Activated CD8-positive, alpha-beta memory T cell treated with anti-CD3 and anti-CD28 coated beads, Interleukin-2, amount 10 ng/mL, durations not matched to agents 7 days and 5 days (primary cell): ENCODE results near the gene CENPK. TPM values are rescaled to one million over a fixed set of nuclear protein-coding genes. Genes with fewer than 3 reads are reported as not detected.
"Not testable (repeated sequence)": the region's sequence is repeated elsewhere in the genome, so short reads cannot be mapped to it uniquely, and the experiment has no call there.

Experiments used
- ATAC-seq: fragments of 150-1000 bp; cut with Tn5 transposase; one replicate; pipeline ENCODE4 v1.10.0; 2021; ENCODE audit warnings: moderate library complexity
- CTCF ChIA-PET: fragments of 350-600 bp; sonication (Branson Sonifier 250); formaldehyde crosslinking; loops from one replicate; lab custom pipeline; 2021; ENCODE audit warnings: antibody characterized with exemption; lab: Charles Lee
- DNase-seq: peaks from one replicate; pipeline ENCODE4 v3.0.0-alpha.2; 2020
- H3K27ac Mint-ChIP-seq: one replicate; pipeline ENCODE4 v1.8.0; 2021; ENCODE audit warnings: mild to moderate bottlenecking, mixed read lengths
- H3K27me3 Mint-ChIP-seq: one replicate; pipeline ENCODE4 v1.8.0; 2021; ENCODE audit warnings: mixed read lengths
- H3K36me3 Mint-ChIP-seq: one replicate; pipeline ENCODE4 v1.8.0; 2021; ENCODE audit warnings: mild to moderate bottlenecking, mixed read lengths
- H3K4me1 Mint-ChIP-seq: one replicate; pipeline ENCODE4 v1.8.0; 2021; ENCODE audit warnings: mixed read lengths
- H3K4me3 Mint-ChIP-seq: one replicate; pipeline ENCODE4 v1.8.0; 2021; ENCODE audit warnings: mild to moderate bottlenecking, moderate library complexity, mixed read lengths
- H3K9me3 Mint-ChIP-seq: one replicate; pipeline ENCODE4 v1.8.0; 2022; ENCODE audit warnings: low read depth, mixed read lengths
- total RNA-seq, 2 experiments: library from RNA; stranded (reverse); gene quantifications; one replicate each; pipeline ENCODE4 v1.2.3, GENCODE V29; 2021

The CENPK gene, protein sequence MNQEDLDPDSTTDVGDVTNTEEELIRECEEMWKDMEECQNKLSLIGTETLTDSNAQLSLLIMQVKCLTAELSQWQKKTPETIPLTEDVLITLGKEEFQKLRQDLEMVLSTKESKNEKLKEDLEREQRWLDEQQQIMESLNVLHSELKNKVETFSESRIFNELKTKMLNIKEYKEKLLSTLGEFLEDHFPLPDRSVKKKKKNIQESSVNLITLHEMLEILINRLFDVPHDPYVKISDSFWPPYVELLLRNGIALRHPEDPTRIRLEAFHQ
- 100 to 1,000 TPM in 1 of 2 experiments, 10 to 100 TPM in 1; 94.6 to 107 TPM for total RNA-seq

DNA sequence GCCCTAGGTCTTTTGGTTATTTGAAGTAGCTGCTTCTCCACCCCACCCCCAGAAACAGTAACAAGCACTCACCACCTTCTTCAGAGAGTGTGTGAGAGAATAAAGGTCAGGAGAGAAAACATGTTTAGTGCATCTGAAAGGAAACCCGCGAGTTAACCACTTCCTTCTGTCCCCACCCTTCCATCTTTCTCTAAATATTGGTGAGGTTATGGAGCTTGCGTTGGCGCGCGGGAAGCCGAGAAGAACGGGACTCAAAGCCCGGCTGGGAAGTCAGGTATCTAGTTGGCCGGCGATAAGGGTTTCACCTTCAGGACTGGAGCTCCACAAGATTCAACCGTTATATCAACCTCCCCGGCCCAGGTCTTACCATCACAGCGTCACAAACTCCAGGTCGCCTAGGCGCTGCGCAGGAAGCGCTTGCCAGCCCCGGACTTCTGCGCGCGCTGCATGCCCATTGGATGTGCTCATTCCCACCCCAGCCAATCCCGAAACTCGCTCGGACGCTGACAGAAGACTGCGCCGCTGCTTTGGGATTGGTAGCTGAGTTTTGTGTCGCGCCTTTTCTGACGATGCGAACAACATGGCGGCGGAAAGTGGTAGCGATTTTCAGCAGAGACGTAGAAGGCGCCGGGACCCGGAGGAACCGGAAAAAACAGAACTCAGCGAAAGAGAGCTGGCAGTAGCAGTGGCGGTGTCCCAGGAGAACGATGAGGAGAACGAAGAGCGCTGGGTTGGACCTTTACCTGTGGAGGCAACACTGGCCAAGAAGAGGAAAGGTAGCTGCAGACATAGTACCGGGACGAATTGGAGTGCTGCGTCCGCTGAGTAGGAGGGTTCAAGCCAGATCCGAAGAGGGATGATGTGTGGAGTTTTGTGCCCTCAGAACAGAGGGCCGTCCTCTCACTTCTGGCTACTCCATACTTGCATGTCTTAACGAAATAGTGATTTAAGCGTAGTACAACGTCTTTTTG lies at the start of gene CENPK, which contains the start of gene PPWD1:
Gene CENPK (minus strand): TSS at position 438 of the 971 bp plus-strand sequence. CDS start 8,261 bp downstream, outside the sequence.
Gene PPWD1 (plus strand): TSS at position 566 of the 971 bp plus-strand sequence. CDS start 15 bp downstream, at position 581.
- H3K27ac Mint-ChIP-seq: peak within 1 kb of the TSS; percentile 99
- peaks cover 60% of the 10 kb centered on the region for H3K4me1 Mint-ChIP-seq
- DNase-seq: peak; percentile 98
- no peaks in the 10 kb centered on the region for H3K27me3 Mint-ChIP-seq
- no peaks in the 10 kb centered on the region for H3K9me3 Mint-ChIP-seq
- peaks cover 37% of the 10 kb centered on the region for H3K36me3 Mint-ChIP-seq
- H3K4me3 Mint-ChIP-seq: peak within 1 kb of the TSS; percentile 97
- CTCF ChIA-PET: interaction anchor here (0.9 to 2.1 kb wide), 6 partner anchors 11 to 80 kb away, joined by 3 to 8 read pairs (median 4); partner anchors contain the start of genes SHLD3 and TRAPPC13
- peak; percentile 99 for ATAC-seq

DNA sequence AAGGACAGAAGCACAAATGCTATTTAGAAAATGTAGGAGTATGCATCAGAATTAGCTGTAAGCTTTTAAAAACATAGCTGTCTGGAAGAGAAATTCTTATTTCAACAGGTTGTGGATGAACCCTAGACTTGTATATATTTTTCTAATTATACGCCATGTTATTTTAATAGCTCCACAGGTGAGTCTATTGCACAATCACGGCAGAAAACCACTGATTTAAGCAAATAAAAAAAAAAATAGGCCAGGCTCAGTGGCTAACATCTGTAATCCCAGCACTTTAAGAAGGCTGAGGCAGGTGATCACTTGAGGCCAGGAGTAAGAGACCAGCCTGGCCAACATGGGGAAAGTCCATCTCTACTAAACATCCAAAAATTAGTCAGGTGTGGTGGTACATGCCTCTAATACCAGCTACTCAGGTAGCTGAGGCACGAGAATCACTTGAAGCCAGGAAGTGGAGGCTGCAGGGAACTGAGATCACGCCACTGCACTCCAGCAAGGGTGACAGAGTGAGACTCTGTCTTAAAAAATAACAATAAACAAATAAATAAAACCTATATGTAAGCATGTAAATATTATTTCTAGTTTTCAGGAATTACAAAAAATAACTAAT lies 49.4 kb upstream of the CENPK start:
- Mint-ChIP-seq H3K9me3 (no peaks in the 10 kb centered on the region), H3K36me3 (peaks cover 40% of the 10 kb centered on the region), H3K4me1 (no peaks in the 10 kb centered on the region), H3K4me3 (no peak overlapping the region), H3K27me3 (no peaks in the 10 kb centered on the region), H3K27ac (no peak overlapping the region)
- ATAC-seq (no peak), DNase-seq (no peak)
- CTCF ChIA-PET: interaction anchor here (2.1 kb wide), 1 partner anchor 11 kb away, joined by 9 read pairs; the partner anchor contains the start of gene TRIM23

DNA sequence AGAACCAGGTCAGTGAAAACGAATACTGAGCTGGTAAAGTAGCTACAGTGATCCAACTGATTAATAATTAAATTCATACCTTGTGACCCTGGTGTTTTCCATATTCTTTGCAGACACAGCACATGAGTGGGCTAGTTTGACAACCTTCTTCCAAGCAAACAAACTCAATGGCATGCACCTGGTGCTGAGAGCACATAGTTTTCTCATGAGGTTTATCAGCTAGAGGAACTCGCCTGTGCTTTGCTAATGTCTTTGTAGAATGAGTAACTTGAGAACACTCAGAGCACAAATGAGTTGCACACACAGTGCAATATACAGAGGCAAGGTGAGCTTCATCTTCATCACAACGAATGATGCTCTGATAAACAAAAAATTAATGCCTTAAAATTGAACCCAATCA lies 48.6 kb upstream of the CENPK start:
- CTCF ChIA-PET: interaction anchor here (2.1 kb wide), 1 partner anchor 12 kb away, joined by 9 read pairs; the partner anchor contains the start of gene TRIM23
- DNase-seq: no peak
- peaks cover 44% of the 10 kb centered on the region for H3K36me3 Mint-ChIP-seq
- no peaks in the 10 kb centered on the region for H3K4me1 Mint-ChIP-seq
- no peaks in the 10 kb centered on the region for H3K27me3 Mint-ChIP-seq
- ATAC-seq: no peak
- H3K9me3 Mint-ChIP-seq: no peaks in the 10 kb centered on the region
- no peak overlapping the region for H3K27ac Mint-ChIP-seq
- no peak overlapping the region for H3K4me3 Mint-ChIP-seq

DNA sequence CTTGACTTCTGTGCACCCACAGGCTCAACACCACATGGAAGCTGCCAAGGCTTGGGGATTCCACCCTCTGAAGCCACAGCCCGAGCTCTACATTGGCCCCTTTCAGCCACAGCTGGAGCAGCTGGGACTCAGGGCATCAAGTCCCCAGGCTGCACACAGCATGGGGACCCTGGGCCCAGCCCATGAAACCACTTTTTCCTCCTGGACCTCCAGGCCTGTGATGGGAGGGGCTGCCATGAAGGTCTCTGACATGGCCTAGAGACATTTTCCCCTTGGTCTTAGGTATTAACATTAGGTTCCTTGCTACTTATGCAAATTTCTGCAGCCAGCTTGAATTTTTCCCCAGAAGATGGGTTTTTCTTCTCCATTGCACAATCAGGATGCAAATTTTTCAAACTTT lies 38.8 kb upstream of the CENPK start:
- DNase-seq, H3K4me3 Mint-ChIP-seq, H3K4me1 Mint-ChIP-seq, CTCF ChIA-PET, ATAC-seq, H3K27ac Mint-ChIP-seq, H3K27me3 Mint-ChIP-seq: not testable (repeated sequence)
- peaks cover 11% of the 10 kb centered on the region for H3K9me3 Mint-ChIP-seq
- H3K36me3 Mint-ChIP-seq: peaks cover 69% of the 10 kb centered on the region

DNA sequence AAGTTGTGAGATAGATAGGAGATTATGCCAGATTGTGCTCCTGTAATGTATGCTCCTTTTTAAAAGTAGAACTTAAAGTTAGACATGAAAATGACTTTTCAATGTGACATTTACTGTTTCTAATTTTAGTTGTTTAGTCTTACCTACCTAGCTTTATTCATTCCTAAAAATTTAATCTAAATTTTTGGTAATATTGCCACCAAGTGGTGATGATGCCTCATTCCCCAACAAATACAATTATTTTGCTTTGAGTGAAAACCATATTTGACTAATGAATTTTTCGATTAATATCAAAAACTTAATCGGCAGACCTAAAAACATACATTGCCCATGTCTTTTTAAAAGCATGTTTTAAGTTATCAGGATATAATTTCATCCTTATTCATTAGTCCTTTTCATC lies 25.7 kb upstream of the CENPK start:
- Mint-ChIP-seq H3K27me3 (no peaks in the 10 kb centered on the region), H3K4me3 (no peak overlapping the region), H3K4me1 (no peaks in the 10 kb centered on the region), H3K36me3 (peaks cover 31% of the 10 kb centered on the region), H3K27ac (no peak overlapping the region), H3K9me3 (no peaks in the 10 kb centered on the region)
- DNase-seq: no peak
- CTCF ChIA-PET: interaction anchor here (0.6 to 1.7 kb wide), 2 partner anchors 9 to 14 kb away, joined by 3 to 4 read pairs; no protein-coding TSS in a partner anchor
- no peak for ATAC-seq

DNA sequence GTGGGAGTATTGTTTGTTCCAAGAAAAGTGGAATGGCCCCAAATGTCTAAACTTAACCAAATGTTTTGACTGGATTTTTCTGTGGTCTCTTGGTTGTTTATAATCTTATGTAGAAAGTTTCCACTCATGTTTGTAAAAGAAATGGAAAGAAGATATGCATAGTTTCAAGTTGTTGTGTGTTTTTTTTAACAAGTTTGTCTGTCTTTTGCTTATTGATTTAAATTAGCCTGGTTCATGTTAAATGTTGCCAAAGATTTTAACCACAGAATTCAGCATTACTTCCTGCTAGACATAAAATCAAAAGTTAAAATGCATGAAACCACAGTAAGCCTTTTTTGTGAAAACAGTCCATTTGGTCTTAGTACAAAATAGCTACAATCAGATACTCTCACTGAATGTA lies 14.2 kb upstream of the CENPK start:
- peaks cover 11% of the 10 kb centered on the region for H3K4me1 Mint-ChIP-seq
- H3K4me3 Mint-ChIP-seq: no peak overlapping the region
- ATAC-seq: no peak
- no peaks in the 10 kb centered on the region for H3K9me3 Mint-ChIP-seq
- H3K27me3 Mint-ChIP-seq: no peaks in the 10 kb centered on the region
- peaks cover 49% of the 10 kb centered on the region for H3K36me3 Mint-ChIP-seq
- CTCF ChIA-PET: interaction anchor here (0.9 kb wide), 1 partner anchor 70 kb away, joined by 3 read pairs; no protein-coding TSS in a partner anchor
- no peak overlapping the region for H3K27ac Mint-ChIP-seq
- no peak for DNase-seq

DNA sequence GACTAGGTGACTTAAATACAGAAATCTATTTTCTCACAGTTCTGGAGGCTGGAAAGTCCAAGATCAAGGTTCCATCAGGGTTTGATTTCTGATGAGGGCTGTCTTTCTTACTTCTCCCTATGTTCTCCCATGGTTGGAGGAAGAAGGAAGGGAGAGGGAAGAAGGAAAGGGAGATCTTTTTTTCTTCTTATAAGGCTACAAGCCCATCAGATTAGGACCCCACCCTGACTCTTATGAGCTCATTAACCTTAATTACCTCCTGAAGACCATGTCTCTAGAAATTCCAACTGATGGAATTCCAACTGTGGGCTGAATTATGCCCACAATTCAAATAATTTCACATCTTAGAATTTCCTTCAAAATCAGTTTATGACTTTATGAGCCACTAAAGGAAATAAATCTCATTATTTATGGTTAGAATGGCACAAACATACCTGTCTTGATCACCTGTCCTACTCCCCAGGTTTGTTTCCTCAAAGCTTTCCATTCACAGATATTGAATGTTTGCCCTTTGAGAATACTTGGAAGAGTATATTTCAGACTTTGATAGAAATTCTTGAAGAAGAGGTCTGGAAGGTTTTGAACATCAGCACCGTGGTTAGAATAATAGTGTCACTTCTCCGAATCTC lies 7.7 kb upstream of the CENPK start:
- Mint-ChIP-seq H3K9me3 (no peaks in the 10 kb centered on the region), H3K27me3 (no peaks in the 10 kb centered on the region), H3K36me3 (peaks cover 29% of the 10 kb centered on the region), H3K27ac (no peak overlapping the region), H3K4me1 (peaks cover 16% of the 10 kb centered on the region), H3K4me3 (no peak overlapping the region)
- ATAC-seq (no peak), DNase-seq (no peak)
- CTCF ChIA-PET: no interaction called here

DNA sequence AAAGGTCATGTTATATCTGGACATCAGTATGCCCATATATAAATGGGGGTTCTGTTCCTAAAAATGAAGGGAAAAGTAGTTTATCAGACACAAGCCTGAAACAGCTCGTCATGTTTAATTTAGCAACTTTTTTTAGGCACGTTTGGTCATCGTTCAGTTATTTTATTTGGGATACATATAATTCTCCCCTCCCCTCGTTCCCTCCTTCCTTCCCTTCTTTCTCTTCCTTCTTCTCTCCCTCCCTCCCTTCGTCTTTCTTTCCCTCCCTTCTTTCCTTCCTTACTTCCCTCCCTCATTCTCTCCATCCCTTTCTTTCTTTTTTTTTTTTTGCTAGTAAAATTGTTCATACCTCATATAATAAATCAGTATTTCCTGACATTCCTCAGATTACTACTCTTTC lies 3.5 kb upstream of the CENPK start:
- no peaks in the 10 kb centered on the region for H3K9me3 Mint-ChIP-seq
- H3K36me3 Mint-ChIP-seq: peaks cover 21% of the 10 kb centered on the region
- peaks cover 41% of the 10 kb centered on the region for H3K4me1 Mint-ChIP-seq
- H3K27me3 Mint-ChIP-seq: no peaks in the 10 kb centered on the region
- no peak overlapping the region for H3K4me3 Mint-ChIP-seq
- CTCF ChIA-PET: no interaction called here
- ATAC-seq: no peak
- peak overlapping the region; percentile 15 for H3K27ac Mint-ChIP-seq
- DNase-seq: no peak

DNA sequence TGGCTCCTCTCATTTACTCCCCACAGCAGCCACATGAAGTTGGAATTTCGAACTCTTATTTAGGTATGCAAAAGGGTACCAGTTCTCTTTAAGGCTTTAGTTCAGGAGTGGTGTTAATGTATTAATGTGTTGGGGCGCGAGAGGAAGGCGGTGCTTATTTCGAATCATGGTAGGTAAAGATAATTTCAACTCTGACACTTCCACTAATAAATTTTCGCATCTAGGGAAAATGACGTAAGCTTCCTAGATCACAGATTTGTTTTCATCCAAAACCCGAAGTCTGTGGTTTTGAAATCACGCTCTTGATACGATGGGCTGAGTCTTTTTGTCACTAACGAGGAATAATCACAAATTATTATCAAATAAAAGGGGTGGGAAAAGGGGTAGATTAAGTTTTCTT lies 809 bp upstream of the CENPK start:
- CTCF ChIA-PET: interaction anchor here (0.7 to 2.1 kb wide), 4 partner anchors 60 to 607 kb away, joined by 3 to 8 read pairs (median 4); partner anchors contain the start of genes SHLD3, TRAPPC13 and TRIM23
- no peaks in the 10 kb centered on the region for H3K9me3 Mint-ChIP-seq
- peak overlapping the region; percentile 97 for H3K4me3 Mint-ChIP-seq
- H3K36me3 Mint-ChIP-seq: peaks cover 33% of the 10 kb centered on the region
- H3K27ac Mint-ChIP-seq: peak overlapping the region; percentile 99
- peaks cover 54% of the 10 kb centered on the region for H3K4me1 Mint-ChIP-seq
- ATAC-seq (no peak), DNase-seq (no peak)
- no peaks in the 10 kb centered on the region for H3K27me3 Mint-ChIP-seq

DNA sequence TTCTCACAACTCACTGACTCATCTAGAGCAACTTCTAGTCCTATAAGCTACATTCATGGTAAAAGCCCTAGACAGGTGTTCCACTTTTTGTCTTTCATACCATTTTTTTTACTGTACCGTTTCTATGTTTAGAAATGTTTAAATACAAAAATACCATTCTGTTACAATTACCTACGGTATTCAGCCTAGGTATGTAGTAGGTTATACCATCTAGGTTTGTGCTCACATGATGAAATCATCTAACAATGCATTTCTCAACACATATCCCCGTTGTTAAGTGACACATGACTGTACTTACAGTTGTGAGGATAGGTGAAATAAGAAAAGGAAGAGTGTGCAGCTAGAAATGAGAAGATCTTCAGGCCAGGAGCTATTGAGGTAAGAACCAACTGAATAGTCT lies 6.2 kb downstream of the CENPK start:
- Mint-ChIP-seq H3K4me3 (no peak overlapping the region), H3K27me3 (no peaks in the 10 kb centered on the region), H3K9me3 (no peaks in the 10 kb centered on the region), H3K4me1 (peaks cover 52% of the 10 kb centered on the region), H3K36me3 (peaks cover 63% of the 10 kb centered on the region), H3K27ac (no peak overlapping the region)
- CTCF ChIA-PET: interaction anchor here (0.6 kb wide), 1 partner anchor 17 kb away, joined by 3 read pairs; no protein-coding TSS in a partner anchor
- no peak for DNase-seq
- no peak for ATAC-seq

DNA sequence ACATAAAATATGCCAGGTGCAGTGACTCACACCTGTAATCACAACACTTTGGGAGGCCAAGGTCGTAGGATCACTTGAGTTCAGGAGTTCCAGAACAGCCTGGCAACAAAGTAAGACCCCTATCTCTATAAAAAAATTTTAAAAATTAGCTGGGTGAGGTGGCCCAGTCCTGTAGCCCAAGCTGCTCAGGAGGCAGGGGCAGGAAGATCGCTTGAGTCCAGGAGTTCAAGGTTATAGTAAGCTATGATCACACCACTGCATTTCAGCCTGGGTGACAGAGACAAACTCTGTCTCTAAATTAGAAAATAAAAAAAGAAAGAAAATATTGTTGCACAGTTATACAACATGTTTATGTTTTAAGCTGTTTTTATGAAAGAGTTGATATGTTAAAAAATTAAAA lies 6.8 kb downstream of the CENPK start:
- no peak for DNase-seq
- no peak overlapping the region for H3K27ac Mint-ChIP-seq
- no peaks in the 10 kb centered on the region for H3K27me3 Mint-ChIP-seq
- CTCF ChIA-PET: interaction anchor here (0.6 kb wide), 1 partner anchor 18 kb away, joined by 3 read pairs; no protein-coding TSS in a partner anchor
- H3K9me3 Mint-ChIP-seq: no peaks in the 10 kb centered on the region
- peaks cover 48% of the 10 kb centered on the region for H3K4me1 Mint-ChIP-seq
- no peak overlapping the region for H3K4me3 Mint-ChIP-seq
- ATAC-seq: no peak
- peaks cover 62% of the 10 kb centered on the region for H3K36me3 Mint-ChIP-seq

DNA sequence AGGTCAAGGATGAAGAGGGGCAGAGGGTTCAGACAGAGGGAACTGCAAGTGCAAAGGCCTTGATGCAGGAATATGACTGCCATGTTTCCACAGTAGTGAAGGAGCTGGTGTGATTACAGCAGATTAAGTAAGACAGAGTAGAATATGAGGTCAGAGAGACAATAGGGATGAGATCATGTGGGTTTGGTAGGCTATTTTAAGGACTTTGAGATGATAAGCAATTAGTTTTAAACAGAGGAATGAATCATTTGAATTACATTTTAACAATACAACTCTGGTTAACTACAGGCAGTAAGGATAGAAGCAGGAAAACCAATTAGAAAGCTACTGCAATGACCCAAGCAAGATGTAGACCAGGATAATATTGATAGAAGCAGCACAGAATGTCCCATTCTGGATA lies 7.7 kb downstream of the CENPK start:
- Mint-ChIP-seq H3K4me1 (peaks cover 45% of the 10 kb centered on the region), H3K9me3 (no peaks in the 10 kb centered on the region), H3K27ac (no peak overlapping the region), H3K36me3 (peaks cover 67% of the 10 kb centered on the region), H3K4me3 (no peak overlapping the region), H3K27me3 (no peaks in the 10 kb centered on the region)
- CTCF ChIA-PET: no interaction called here
- ATAC-seq (no peak), DNase-seq (no peak)
